Stimulated activated effector memory CD8-positive, alpha-beta T cell treated with anti-CD3 and anti-CD28 coated beads, Interleukin-12 subunit alpha, Interleukin-12 subunit beta, amount 100 ng/mL, for 72 hours (primary cell): Measurements from ENCODE around the gene SCG3.
"Not testable (repeated sequence)": the region's sequence is repeated elsewhere in the genome, so short reads cannot be mapped to it uniquely, and the experiment has no call there.

Experiments
- ATAC-seq: fragments of 150-1000 bp; cut with Tn5 transposase; 2 replicates; pipeline ENCODE4 v1.10.0; 2021
- DNase-seq, 2 donors: peaks; one replicate each; pipeline ENCODE4 v3.0.0; 2021 to 2022; ENCODE audit warnings: low spot score in 2 of 2
- H3K27ac Mint-ChIP-seq: one replicate; pipeline ENCODE4 v1.8.0; 2022; ENCODE audit warnings: mild to moderate bottlenecking, mixed read lengths
- H3K36me3 Mint-ChIP-seq: one replicate; pipeline ENCODE4 v1.8.0; 2022; ENCODE audit warnings: mild to moderate bottlenecking, mixed read lengths
- H3K4me1 Mint-ChIP-seq: one replicate; pipeline ENCODE4 v1.8.0; 2022; ENCODE audit warnings: mixed read lengths
- H3K4me3 Mint-ChIP-seq: one replicate; pipeline ENCODE4 v1.8.0; 2022; ENCODE audit warnings: mild to moderate bottlenecking, mixed read lengths
- H3K9me3 Mint-ChIP-seq: one replicate; pipeline ENCODE4 v1.8.0; 2022; ENCODE audit warnings: mixed read lengths

The SCG3 gene

DNA sequence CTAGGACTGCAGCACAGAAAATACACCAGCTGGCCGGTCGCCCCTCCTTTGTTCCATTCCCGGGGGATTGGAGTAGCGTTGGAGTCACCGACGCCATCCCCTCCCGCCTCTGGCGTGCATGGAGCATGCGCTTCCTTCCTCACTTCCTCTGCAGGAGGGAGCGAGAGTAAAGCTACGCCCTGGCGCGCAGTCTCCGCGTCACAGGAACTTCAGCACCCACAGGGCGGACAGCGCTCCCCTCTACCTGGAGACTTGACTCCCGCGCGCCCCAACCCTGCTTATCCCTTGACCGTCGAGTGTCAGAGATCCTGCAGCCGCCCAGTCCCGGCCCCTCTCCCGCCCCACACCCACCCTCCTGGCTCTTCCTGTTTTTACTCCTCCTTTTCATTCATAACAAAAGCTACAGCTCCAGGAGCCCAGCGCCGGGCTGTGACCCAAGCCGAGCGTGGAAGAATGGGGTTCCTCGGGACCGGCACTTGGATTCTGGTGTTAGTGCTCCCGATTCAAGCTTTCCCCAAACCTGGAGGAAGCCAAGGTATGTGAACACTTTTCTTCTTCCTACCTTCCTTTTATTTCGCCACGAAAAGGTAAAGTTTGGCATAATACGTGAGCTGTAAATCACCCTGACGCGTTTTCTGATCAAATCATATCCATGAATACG lies at the start of gene SCG3:
TSS of gene SCG3 (plus strand) at position 201 of the 661 bp plus-strand sequence. CDS start at position 454, 253 bp downstream.
- H3K4me1 Mint-ChIP-seq = no peaks in the 10 kb centered on the region
- no peaks in the 10 kb centered on the region for H3K9me3 Mint-ChIP-seq
- no peak within 1 kb of the TSS for H3K4me3 Mint-ChIP-seq
- H3K36me3 Mint-ChIP-seq = no peaks in the 10 kb centered on the region
- ATAC-seq (peak; percentile 64), DNase-seq (peak; percentile 21 to 65)
- H3K27ac Mint-ChIP-seq = no peak within 1 kb of the TSS

DNA sequence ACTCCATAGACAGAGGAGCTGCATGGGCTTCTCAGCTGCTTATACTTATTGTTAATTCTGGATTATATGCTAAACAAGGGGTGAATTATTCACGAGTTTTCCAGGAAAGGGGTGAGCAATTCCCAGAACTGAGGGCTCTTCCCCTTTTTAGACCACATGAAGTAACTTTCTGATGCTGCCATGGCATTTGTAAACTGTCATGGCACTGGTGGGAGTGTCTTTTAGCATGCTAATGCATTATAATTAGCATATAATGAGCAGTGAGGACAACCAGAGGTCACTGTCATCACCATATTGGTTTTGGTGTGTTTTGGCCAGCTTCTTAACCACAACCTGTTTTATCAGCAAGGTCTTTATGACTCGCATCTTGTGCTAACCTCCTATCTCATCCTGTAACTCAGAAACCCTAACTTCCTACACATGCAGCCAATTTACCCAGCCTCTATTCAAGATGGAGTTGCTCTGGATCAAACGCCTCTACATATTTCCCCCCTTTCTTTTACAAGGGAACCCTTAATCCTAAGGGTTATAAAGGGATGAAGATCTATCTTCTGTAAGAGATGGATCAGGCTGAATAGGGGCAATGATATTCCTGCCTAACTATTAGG lies 46.6 kb upstream of the SCG3 start:
- DNase-seq (no peak), ATAC-seq (peak; percentile 82)
- no peaks in the 10 kb centered on the region for H3K9me3 Mint-ChIP-seq
- H3K4me1 Mint-ChIP-seq = peaks cover 11% of the 10 kb centered on the region
- no peak overlapping the region for H3K4me3 Mint-ChIP-seq
- H3K36me3 Mint-ChIP-seq = no peaks in the 10 kb centered on the region
- no peak overlapping the region for H3K27ac Mint-ChIP-seq

GRCh38 chr15:51641490-51642130 lies 39.7 kb upstream of the SCG3 start:
- no peaks in the 10 kb centered on the region for H3K9me3 Mint-ChIP-seq
- H3K36me3 Mint-ChIP-seq = no peaks in the 10 kb centered on the region
- DNase-seq = no peak
- H3K4me1 Mint-ChIP-seq = no peaks in the 10 kb centered on the region
- no peak for ATAC-seq
- no peak overlapping the region for H3K4me3 Mint-ChIP-seq
- H3K27ac Mint-ChIP-seq = no peak overlapping the region

DNA sequence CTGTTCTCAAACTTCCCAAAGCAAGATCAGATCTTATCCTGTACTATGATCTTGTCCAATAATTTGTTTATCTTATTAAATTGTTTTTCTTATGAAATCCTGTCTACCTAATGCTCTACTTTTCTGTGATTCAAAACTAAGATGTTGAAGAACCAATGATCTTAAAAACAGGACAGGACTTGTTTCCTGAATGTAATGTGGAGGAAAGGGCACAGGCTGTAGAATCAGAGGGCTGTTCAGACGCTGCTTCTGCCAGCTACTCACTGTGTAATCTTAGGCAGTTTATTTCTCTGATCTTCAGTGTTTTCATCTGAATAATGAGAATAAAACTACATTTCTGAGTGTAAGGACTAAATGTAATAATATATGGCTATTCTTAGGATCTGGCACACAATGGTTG lies 38.6 kb upstream of the SCG3 start:
- no peak for DNase-seq
- no peaks in the 10 kb centered on the region for H3K36me3 Mint-ChIP-seq
- H3K27ac Mint-ChIP-seq = no peak overlapping the region
- no peak for ATAC-seq
- H3K4me3 Mint-ChIP-seq = no peak overlapping the region
- no peaks in the 10 kb centered on the region for H3K4me1 Mint-ChIP-seq
- no peaks in the 10 kb centered on the region for H3K9me3 Mint-ChIP-seq

DNA sequence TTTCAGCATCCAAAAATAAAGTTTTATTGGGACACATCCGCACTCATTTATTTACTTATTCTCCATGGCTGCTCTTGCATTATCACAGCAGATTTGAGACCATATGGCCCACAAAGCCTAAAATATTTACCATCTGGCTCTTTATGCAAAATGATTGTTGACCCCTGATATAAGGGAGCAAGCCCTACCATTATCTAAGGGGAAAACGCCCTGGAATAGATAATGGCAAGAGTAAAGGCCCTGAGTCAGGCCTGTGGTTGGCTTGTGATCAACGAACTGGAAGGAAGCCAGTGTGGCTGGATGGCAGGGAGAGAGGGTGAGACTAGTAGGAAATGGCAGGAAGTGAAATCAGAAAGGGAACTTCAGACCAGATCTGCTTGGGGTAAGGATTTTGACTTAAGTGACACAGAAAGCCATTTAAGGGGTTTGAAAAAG lies 34.2 kb upstream of the SCG3 start:
- no peaks in the 10 kb centered on the region for H3K9me3 Mint-ChIP-seq
- H3K27ac Mint-ChIP-seq = no peak overlapping the region
- DNase-seq (no peak), ATAC-seq (no peak)
- H3K4me1 Mint-ChIP-seq = no peaks in the 10 kb centered on the region
- H3K36me3 Mint-ChIP-seq = no peaks in the 10 kb centered on the region
- H3K4me3 Mint-ChIP-seq = no peak overlapping the region

DNA sequence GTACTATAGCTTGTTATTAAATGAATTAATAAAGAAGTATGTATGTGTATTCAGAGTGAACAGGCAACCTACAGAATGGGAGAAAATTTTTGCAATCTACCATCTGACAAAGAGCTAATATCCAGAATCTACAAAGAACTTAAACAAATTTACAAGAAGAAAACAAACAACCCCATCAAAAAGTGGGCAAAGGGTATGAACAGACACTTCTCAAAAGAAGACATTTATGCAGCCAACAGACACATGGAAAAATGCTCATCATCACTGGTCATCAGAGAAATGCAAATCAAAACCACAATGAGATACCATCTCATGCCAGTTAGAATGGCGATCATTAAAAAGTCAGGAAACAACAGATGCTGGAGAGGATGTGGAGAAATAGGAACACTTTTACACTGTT lies 33.2 kb upstream of the SCG3 start:
- not testable (repeated sequence) for H3K4me1 Mint-ChIP-seq, H3K27ac Mint-ChIP-seq

DNA sequence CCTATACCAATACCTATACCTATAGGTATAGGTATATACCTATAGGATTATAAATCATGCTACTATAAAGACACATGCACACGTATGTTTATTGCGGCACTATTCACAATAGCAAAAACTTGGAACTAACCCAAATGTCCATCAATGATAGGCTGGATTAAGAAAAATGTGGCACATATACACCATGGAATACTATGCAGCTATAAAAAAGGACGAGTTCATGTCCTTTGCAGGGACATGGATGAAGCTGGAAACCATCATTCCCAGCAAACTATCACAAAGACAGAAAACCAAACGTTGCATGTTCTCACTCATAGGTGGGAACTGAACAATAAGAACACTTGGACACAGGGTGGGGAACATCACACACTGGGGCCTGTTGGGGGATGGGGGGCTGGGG lies 32.7 kb upstream of the SCG3 start:
- DNase-seq, ATAC-seq, H3K9me3 Mint-ChIP-seq, H3K36me3 Mint-ChIP-seq, H3K4me3 Mint-ChIP-seq, H3K27ac Mint-ChIP-seq, H3K4me1 Mint-ChIP-seq: not testable (repeated sequence)

More for the DNA sequence above, 33.2 kb upstream of the SCG3 start:
- H3K9me3 Mint-ChIP-seq, H3K4me3 Mint-ChIP-seq, H3K36me3 Mint-ChIP-seq, ATAC-seq, DNase-seq: not testable (repeated sequence)

GRCh38 chr15:51649659-51650521 lies 31.4 kb upstream of the SCG3 start:
- H3K4me1 Mint-ChIP-seq = no peaks in the 10 kb centered on the region
- peak; percentile 8 to 57 for DNase-seq

GRCh38 chr15:51652084-51652668 lies 29.1 kb upstream of the SCG3 start:
- H3K9me3 Mint-ChIP-seq = no peaks in the 10 kb centered on the region

More at GRCh38 chr15:51649659-51650521, 31.4 kb upstream of the SCG3 start:
- Mint-ChIP-seq H3K9me3 (no peaks in the 10 kb centered on the region), H3K36me3 (no peaks in the 10 kb centered on the region), H3K27ac (no peak overlapping the region), H3K4me3 (no peak overlapping the region)
- ATAC-seq = peak; percentile 75

GRCh38 chr15:51655401-51656057 lies 25.8 kb upstream of the SCG3 start:
- H3K36me3 Mint-ChIP-seq, H3K4me3 Mint-ChIP-seq, DNase-seq, H3K27ac Mint-ChIP-seq, H3K4me1 Mint-ChIP-seq, H3K9me3 Mint-ChIP-seq, ATAC-seq: not testable (repeated sequence)

More at GRCh38 chr15:51652084-51652668, 29.1 kb upstream of the SCG3 start:
- H3K4me1 Mint-ChIP-seq = no peaks in the 10 kb centered on the region
- no peak for DNase-seq
- ATAC-seq = no peak
- no peak overlapping the region for H3K4me3 Mint-ChIP-seq
- no peaks in the 10 kb centered on the region for H3K36me3 Mint-ChIP-seq
- H3K27ac Mint-ChIP-seq = no peak overlapping the region

DNA sequence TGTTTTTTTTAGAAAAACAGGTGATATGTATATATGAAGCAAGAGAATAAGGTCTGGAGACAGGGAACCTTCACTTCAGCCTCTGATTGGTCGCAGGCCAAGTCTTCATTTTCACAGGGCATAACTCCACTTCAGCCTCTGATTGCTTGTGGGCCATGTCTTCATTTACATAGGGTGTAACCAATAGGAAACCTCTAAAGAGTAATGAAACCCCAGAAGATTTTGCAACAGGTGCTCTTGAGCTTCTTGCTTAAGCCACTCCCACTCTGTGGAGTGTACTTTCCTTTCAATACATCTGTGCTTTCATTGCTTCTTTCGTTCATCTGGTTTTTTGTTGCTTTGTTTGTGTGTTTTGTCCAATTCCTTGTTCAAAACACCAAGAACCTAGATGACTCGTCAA lies 22.6 kb upstream of the SCG3 start:
- Mint-ChIP-seq H3K4me3 (no peak overlapping the region), H3K27ac (no peak overlapping the region), H3K4me1 (no peaks in the 10 kb centered on the region), H3K9me3 (no peaks in the 10 kb centered on the region), H3K36me3 (no peaks in the 10 kb centered on the region)
- no peak for DNase-seq
- ATAC-seq = no peak

DNA sequence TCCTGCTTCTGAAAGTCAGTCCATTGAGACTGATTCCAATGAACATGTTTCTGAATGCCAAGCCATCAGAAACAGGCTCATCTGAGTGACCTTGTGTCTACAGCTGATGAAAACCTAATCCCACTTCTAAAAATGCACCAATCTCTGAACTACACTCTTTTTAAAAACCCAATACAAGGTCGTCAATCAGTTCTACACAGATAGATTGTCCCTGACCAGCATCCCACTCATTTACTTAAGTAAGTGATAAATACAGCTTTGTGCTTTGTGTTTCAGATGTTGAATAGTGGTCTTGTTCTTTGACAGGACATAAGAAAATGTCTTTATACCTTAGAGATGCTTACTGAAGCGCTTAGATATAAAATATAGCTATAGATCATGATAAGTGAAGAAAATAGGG lies 20.2 kb upstream of the SCG3 start:
- Mint-ChIP-seq H3K36me3 (no peaks in the 10 kb centered on the region), H3K27ac (no peak overlapping the region), H3K4me3 (no peak overlapping the region), H3K4me1 (no peaks in the 10 kb centered on the region), H3K9me3 (no peaks in the 10 kb centered on the region)
- DNase-seq (no peak), ATAC-seq (no peak)

DNA sequence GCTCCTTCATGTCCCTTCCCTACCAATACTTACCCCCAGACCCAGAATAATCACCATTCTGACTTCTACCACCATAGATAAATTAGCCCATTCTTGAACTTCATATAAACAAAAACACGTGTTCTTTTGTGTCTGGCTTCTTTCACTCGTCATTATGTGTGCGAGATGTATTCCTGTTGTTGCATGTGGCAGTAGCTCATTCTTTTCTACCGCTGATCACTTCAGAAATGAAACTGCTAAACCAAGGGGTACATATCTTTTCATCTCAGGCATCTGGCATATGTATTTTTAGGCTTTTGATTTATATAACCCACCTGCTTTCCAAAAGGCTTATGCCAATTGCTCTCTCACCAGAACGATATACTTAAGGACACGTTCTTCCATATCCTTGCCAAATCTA lies 13.8 kb upstream of the SCG3 start:
- DNase-seq (no peak), ATAC-seq (no peak)
- H3K9me3 Mint-ChIP-seq = no peaks in the 10 kb centered on the region
- H3K36me3 Mint-ChIP-seq = no peaks in the 10 kb centered on the region
- H3K4me3 Mint-ChIP-seq = no peak overlapping the region
- no peak overlapping the region for H3K27ac Mint-ChIP-seq
- H3K4me1 Mint-ChIP-seq = no peaks in the 10 kb centered on the region

DNA sequence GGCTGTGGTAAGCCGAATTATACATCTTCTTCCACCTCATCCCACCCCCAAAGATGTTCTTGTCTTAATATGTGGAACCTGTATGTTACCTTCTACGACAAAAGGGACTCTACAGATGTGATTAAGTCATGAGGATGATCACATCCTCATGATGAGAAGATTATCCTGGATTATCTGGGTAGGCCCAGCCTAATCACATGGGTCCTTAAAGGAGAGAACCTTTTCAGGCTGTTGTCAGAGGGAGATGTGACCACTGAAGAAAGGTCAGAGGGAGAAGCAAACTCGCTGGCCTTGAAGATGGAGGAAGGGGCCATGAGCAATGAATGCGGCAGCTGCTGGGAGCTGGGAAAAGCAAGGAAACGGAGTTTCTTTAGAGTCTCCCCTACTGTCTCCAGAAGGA lies 12.9 kb upstream of the SCG3 start:
- Mint-ChIP-seq H3K27ac (no peak overlapping the region), H3K36me3 (no peaks in the 10 kb centered on the region), H3K4me3 (no peak overlapping the region), H3K9me3 (no peaks in the 10 kb centered on the region), H3K4me1 (no peaks in the 10 kb centered on the region)
- ATAC-seq (no peak), DNase-seq (no peak)
